Stimulated activated CD8-positive, alpha-beta memory T cell treated with anti-CD3 and anti-CD28 coated beads, Interleukin-4, amount 100 ng/mL, for 48 hours (primary cell): ENCODE data around the gene NEURL1.
"Not testable (repeated sequence)": the region's sequence is repeated elsewhere in the genome, so short reads cannot be mapped to it uniquely, and the experiment has no call there.

Experiments
- DNase-seq: peaks from one replicate; pipeline ENCODE4 v3.0.0-alpha.2; 2020

Gene NEURL1

GRCh38 chr10:103517234-103518085, 24.0 kb downstream of the NEURL1 start:
- DNase-seq: no peak

GRCh38 chr10:103519798-103520197, 26.3 kb downstream of the NEURL1 start:
- DNase-seq: no peak

GRCh38 chr10:103522006-103522405, 28.5 kb downstream of the NEURL1 start:
- DNase-seq: not testable (repeated sequence)

- no peak for DNase-seq
Observed at GRCh38 chr10:103523683-103524082, 30.2 kb downstream of the NEURL1 start.

- no peak for DNase-seq
Observed at GRCh38 chr10:103525901-103526300, 32.4 kb downstream of the NEURL1 start.

- not testable (repeated sequence) for DNase-seq
Observed at GRCh38 chr10:103527476-103527875, 34.0 kb downstream of the NEURL1 start.

GRCh38 chr10:103528549-103528948, 35.0 kb downstream of the NEURL1 start:
- DNase-seq: no peak

GRCh38 chr10:103529539-103529938, 36.0 kb downstream of the NEURL1 start:
- no peak for DNase-seq

- DNase-seq: no peak
Observed at GRCh38 chr10:103533827-103534226, 40.3 kb downstream of the NEURL1 start.

- no peak for DNase-seq
Observed at GRCh38 chr10:103534621-103535498, 41.4 kb downstream of the NEURL1 start.

- no peak for DNase-seq
Observed at GRCh38 chr10:103535595-103535994, 42.1 kb downstream of the NEURL1 start.

GRCh38 chr10:103539751-103540150, 46.2 kb downstream of the NEURL1 start:
- DNase-seq: no peak

- DNase-seq: no peak
Observed at GRCh38 chr10:103540722-103541121, 47.2 kb downstream of the NEURL1 start.

GRCh38 chr10:103541616-103542015, 48.1 kb downstream of the NEURL1 start:
- DNase-seq: no peak

- DNase-seq: peak; percentile 54
Observed at GRCh38 chr10:103542764-103543616, 49.5 kb downstream of the NEURL1 start.

- no peak for DNase-seq
Observed at GRCh38 chr10:103543617-103544525, 50.4 kb downstream of the NEURL1 start.

GRCh38 chr10:103544657-103545310, 51.3 kb downstream of the NEURL1 start:
- DNase-seq: no peak

- no peak for DNase-seq
Observed at GRCh38 chr10:103545366-103545765, 51.9 kb downstream of the NEURL1 start.

GRCh38 chr10:103545771-103546281, 52.3 kb downstream of the NEURL1 start:
- no peak for DNase-seq

- DNase-seq: no peak
Observed at GRCh38 chr10:103546401-103546800, 52.9 kb downstream of the NEURL1 start.

- DNase-seq: no peak
Observed at GRCh38 chr10:103547391-103547946, 54.0 kb downstream of the NEURL1 start.
